Gastrocnemius medialis (tissue), 4 donors: ENCODE results near the gene PIGR.

Experiments used
- POLR2A ChIP-seq, 2 donors: fragments of 450-650 bp; IDR thresholded peaks; one replicate each; pipeline ENCODE4 v1.6.1; 2017; ENCODE audit warnings: antibody characterized with exemption in 2 of 2, mild to moderate bottlenecking in 2 of 2, moderate library complexity in 2 of 2
- TF ChIP-seq, protein P1 (sequence below), 5 experiments: fragments of 450-650 bp in 3 of 5; fragments of 200-600 bp in 2 of 5; sonication (generic) in 2 of 5; IDR thresholded peaks in 4 of 5; conservative IDR thresholded peaks in 1 of 5; 1 replicate in 4 of 5; 2 replicates in 1 of 5; pipeline ENCODE4 v1.5.1; 2016 to 2019; ENCODE audit warnings: antibody characterized with exemption in 5 of 5, mild to moderate bottlenecking in 3 of 5, moderate library complexity in 3 of 5

DNA sequence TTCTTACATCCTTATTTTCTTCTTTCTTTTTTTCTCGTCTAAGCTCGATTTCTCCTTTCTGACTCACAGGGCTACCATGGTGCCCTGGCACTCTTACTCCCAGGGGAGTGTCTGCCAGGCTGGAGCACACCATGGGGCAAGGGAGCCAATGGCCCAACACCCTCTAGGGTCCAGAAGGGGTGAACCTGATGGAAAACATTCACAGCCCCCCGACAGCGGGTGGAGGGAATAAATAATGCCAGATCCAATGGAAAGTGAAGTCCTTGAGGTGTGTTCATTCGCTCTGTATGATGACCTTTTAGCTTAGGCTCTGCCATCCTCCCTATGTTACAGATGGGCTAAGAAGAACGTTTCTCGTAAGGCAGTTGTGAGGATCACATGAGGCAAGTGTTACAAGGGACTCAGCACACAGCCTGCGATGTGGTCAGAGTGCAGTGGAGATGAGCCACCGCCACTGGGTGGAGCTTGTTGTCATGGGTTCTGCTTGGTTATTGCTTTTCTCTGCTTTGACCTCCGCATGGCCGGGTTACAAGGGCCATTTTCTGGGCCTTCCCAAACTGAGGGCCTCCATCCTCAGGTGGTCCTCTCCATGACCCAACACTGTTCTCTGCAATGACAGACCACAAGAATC lies 21.0 kb downstream of the PIGR start:
- TF ChIP-seq, protein P1, sequence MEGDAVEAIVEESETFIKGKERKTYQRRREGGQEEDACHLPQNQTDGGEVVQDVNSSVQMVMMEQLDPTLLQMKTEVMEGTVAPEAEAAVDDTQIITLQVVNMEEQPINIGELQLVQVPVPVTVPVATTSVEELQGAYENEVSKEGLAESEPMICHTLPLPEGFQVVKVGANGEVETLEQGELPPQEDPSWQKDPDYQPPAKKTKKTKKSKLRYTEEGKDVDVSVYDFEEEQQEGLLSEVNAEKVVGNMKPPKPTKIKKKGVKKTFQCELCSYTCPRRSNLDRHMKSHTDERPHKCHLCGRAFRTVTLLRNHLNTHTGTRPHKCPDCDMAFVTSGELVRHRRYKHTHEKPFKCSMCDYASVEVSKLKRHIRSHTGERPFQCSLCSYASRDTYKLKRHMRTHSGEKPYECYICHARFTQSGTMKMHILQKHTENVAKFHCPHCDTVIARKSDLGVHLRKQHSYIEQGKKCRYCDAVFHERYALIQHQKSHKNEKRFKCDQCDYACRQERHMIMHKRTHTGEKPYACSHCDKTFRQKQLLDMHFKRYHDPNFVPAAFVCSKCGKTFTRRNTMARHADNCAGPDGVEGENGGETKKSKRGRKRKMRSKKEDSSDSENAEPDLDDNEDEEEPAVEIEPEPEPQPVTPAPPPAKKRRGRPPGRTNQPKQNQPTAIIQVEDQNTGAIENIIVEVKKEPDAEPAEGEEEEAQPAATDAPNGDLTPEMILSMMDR (IDR thresholded peaks at IDR 0.05 in 4 of 5, conservative IDR thresholded peaks at IDR 0.05 in 1 of 5), result no peak
- TF ChIP-seq POLR2A (IDR thresholded peaks at IDR 0.05), result no peak
